Calu3 (cell line): ENCODE data around the gene HYKK. TPM values are rescaled to one million over a fixed set of nuclear protein-coding genes. Genes with fewer than 3 reads are reported as not detected.
"Not testable (repeated sequence)": the region's sequence is repeated elsewhere in the genome, so short reads cannot be mapped to it uniquely, and the experiment has no call there.

Experiments used
- BruUV-seq: library from RNA; stranded (reverse); fragments of 400-500 nt; replicated peaks from 2 replicates; lab custom pipeline; 2021; lab: Mats Ljungman, UMichigan
- CTCF ChIA-PET: fragments of 300-600 bp; sonication (Branson Sonifier 250); formaldehyde crosslinking; loops from one replicate; lab custom pipeline; 2022; ENCODE audit warnings: antibody characterized with exemption; lab: Charles Lee
- DNase-seq: peaks from one replicate; pipeline ENCODE4 v3.0.0; 2022
- H3K27ac Mint-ChIP-seq: one replicate; pipeline ENCODE4 v1.8.0; 2022; ENCODE audit warnings: mixed read lengths; ENCODE audit not compliant: unreplicated experiment
- H3K27me3 Mint-ChIP-seq: one replicate; pipeline ENCODE4 v1.8.0; 2022; ENCODE audit warnings: mixed read lengths; ENCODE audit not compliant: unreplicated experiment
- H3K36me3 Mint-ChIP-seq: one replicate; pipeline ENCODE4 v1.8.0; 2022; ENCODE audit warnings: mild to moderate bottlenecking, moderate library complexity, mixed read lengths; ENCODE audit not compliant: insufficient read depth, unreplicated experiment
- H3K4me1 Mint-ChIP-seq: one replicate; pipeline ENCODE4 v1.8.0; 2022; ENCODE audit warnings: mild to moderate bottlenecking, low read depth, mixed read lengths; ENCODE audit not compliant: unreplicated experiment
- H3K4me3 Mint-ChIP-seq: one replicate; pipeline ENCODE4 v1.8.0; 2022; ENCODE audit warnings: mild to moderate bottlenecking, low read depth, moderate library complexity, mixed read lengths; ENCODE audit not compliant: unreplicated experiment
- H3K9me3 Mint-ChIP-seq: one replicate; pipeline ENCODE4 v1.8.0; 2022; ENCODE audit warnings: low read depth, mixed read lengths; ENCODE audit not compliant: unreplicated experiment
- CTCF ChIP-seq: fragments of 200-600 bp; IDR thresholded peaks from one replicate; pipeline ENCODE4 v1.8.0; 2022; ENCODE audit warnings: antibody characterized with exemption; ENCODE audit not compliant: unreplicated experiment
- intact Hi-C: fragments of 100-400 bp; cut with micrococcal nuclease; formaldehyde crosslinking; loops from one replicate; pipeline ENCODE4 v1.10.0; 2022; ENCODE audit not compliant: unreplicated experiment
- total RNA-seq: library from RNA; stranded (reverse); gene quantifications from 2 replicates; pipeline ENCODE4 v1.2.3, GENCODE V29; 2022

HYKK gene
- total RNA-seq, 1 experiment from 2014 or later, result 15.7 TPM

GRCh38 chr15:78550194-78550593, 42.8 kb downstream of the HYKK start:
- Mint-ChIP-seq H3K4me1 (no peaks in the 10 kb centered on the region), H3K27me3 (no peaks in the 10 kb centered on the region), H3K36me3 (peaks cover 38% of the 10 kb centered on the region), H3K9me3 (no peaks in the 10 kb centered on the region), H3K4me3 (no peak overlapping the region), H3K27ac (no peak overlapping the region)
- no TSS peak for BruUV-seq
- no peak for DNase-seq
- TF ChIP-seq CTCF, result no peak
- intact Hi-C loops, result no loop called here
- CTCF ChIA-PET, result no interaction called here

- TF ChIP-seq CTCF, result no peak
- Mint-ChIP-seq H3K36me3 (peaks cover 32% of the 10 kb centered on the region), H3K4me1 (no peaks in the 10 kb centered on the region), H3K27me3 (no peaks in the 10 kb centered on the region), H3K9me3 (no peaks in the 10 kb centered on the region), H3K4me3 (no peak overlapping the region), H3K27ac (no peak overlapping the region)
- CTCF ChIA-PET, result no interaction called here
- no TSS peak for BruUV-seq
- intact Hi-C loops, result no loop called here
- no peak for DNase-seq
These were observed 43.4 kb downstream of the HYKK start for GRCh38 chr15:78550815-78551214.

- no peak for TF ChIP-seq CTCF
- DNase-seq, result no peak
- Mint-ChIP-seq H3K36me3 (peaks cover 21% of the 10 kb centered on the region), H3K9me3 (no peaks in the 10 kb centered on the region), H3K27me3 (no peaks in the 10 kb centered on the region), H3K4me1 (no peaks in the 10 kb centered on the region), H3K4me3 (no peak overlapping the region), H3K27ac (no peak overlapping the region)
- no TSS peak for BruUV-seq
- CTCF ChIA-PET, result no interaction called here
- intact Hi-C loops, result no loop called here
These were observed 44.5 kb downstream of the HYKK start for GRCh38 chr15:78551902-78552301.

- TF ChIP-seq CTCF, result no peak
- no peak for DNase-seq
- no TSS peak for BruUV-seq
- no peaks in the 10 kb centered on the region for H3K27me3 Mint-ChIP-seq
- H3K27ac Mint-ChIP-seq, result no peak overlapping the region
- intact Hi-C loops, result no loop called here
- CTCF ChIA-PET, result interaction anchor here (0.6 to 1.2 kb wide), 2 partner anchors 13 to 26 kb away, joined by 3 to 5 read pairs; partner anchors contain the start of gene CHRNA5
- H3K9me3 Mint-ChIP-seq, result no peaks in the 10 kb centered on the region
- H3K4me3 Mint-ChIP-seq, result no peak overlapping the region
- H3K36me3 Mint-ChIP-seq, result peaks cover 19% of the 10 kb centered on the region
- no peaks in the 10 kb centered on the region for H3K4me1 Mint-ChIP-seq
These were observed 45.2 kb downstream of the HYKK start for GRCh38 chr15:78552597-78552996.

- H3K4me1 Mint-ChIP-seq, H3K4me3 Mint-ChIP-seq, DNase-seq, H3K27me3 Mint-ChIP-seq, BruUV-seq, H3K36me3 Mint-ChIP-seq, H3K9me3 Mint-ChIP-seq, H3K27ac Mint-ChIP-seq, intact Hi-C loops: not testable (repeated sequence)
- CTCF ChIA-PET, result interaction anchor here (0.6 kb wide), 1 partner anchor 157 kb away, joined by 4 read pairs; no protein-coding TSS in a partner anchor
These were observed 52.8 kb downstream of the HYKK start for GRCh38 chr15:78560201-78560600.
